ENCODE data around the gene SFR1. TPM values are rescaled to one million over a fixed set of nuclear protein-coding genes. Genes with fewer than 3 reads are reported as not detected.
"Not testable (repeated sequence)": the region's sequence is repeated elsewhere in the genome, so short reads cannot be mapped to it uniquely, and the experiment has no call there.

The SFR1 gene
- total and polyA plus RNA-seq, 2 experiments from 2014 or later = 8.7 to 10.0 TPM

DNA sequence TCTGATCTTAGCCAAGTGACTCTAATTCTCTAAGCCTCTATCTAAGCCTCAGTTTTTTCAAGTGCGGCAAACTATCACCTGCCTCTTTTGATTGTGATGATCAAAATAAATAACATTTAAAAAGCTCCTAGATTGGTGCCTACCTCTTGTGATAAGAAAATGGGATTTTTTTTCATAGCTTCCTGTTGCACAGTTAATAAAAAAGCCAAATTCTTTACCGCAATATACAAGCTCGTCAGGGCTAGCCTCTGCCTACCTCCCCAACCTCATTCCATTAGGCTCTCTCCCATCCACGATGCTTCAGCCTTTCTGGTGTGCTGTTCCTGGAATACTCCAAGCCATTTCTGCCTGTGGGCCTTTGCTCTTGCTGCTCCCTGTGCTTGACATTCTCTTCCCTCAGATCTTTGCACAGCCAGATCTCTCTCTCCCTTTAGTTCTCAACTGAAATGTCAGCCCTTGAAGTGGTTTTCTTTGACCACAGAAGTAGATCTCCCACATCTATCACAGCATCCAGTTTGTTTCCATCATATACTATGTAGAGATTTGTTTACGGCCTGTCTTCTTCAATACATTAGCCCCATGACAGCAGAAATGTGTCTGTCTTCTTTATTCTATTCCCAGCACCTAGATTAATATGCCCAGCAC, 48.8 kb downstream of the SFR1 start:
- TF ChIP-seq, protein P1, sequence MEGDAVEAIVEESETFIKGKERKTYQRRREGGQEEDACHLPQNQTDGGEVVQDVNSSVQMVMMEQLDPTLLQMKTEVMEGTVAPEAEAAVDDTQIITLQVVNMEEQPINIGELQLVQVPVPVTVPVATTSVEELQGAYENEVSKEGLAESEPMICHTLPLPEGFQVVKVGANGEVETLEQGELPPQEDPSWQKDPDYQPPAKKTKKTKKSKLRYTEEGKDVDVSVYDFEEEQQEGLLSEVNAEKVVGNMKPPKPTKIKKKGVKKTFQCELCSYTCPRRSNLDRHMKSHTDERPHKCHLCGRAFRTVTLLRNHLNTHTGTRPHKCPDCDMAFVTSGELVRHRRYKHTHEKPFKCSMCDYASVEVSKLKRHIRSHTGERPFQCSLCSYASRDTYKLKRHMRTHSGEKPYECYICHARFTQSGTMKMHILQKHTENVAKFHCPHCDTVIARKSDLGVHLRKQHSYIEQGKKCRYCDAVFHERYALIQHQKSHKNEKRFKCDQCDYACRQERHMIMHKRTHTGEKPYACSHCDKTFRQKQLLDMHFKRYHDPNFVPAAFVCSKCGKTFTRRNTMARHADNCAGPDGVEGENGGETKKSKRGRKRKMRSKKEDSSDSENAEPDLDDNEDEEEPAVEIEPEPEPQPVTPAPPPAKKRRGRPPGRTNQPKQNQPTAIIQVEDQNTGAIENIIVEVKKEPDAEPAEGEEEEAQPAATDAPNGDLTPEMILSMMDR (IDR thresholded peaks at IDR 0.05; ENCODE audit: low read depth, low read length) = no peak

DNA sequence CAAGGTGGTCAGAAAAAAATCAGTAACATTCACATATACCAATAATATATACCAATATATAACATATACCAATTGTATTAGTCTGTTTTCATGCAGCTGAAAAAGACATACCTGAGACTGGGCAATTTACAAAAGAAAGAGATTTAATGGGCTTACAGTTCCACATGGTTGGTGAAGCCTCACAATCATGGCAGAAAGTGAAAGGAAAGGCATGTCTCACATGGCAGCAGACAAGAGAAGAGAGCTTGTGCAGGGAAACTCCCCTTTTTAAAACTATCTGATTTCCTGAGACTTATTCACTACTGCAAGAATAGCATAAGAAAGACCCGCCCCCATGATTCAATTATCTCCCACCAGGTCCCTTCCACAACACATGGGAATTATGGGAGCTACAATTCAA, 52.2 kb downstream of the SFR1 start:
- H3K9me3 ChIP-seq (ENCODE audit: low read depth); H3K36me3 ChIP-seq; H3K27me3 ChIP-seq; H3K27ac ChIP-seq; DNase-seq (ENCODE audit: low read depth in 1 of 2, low spot score in 1 of 2); H3K4me3 ChIP-seq; H3K4me1 ChIP-seq (ENCODE audit: low read depth): not testable (repeated sequence)

More for the DNA sequence above, 48.8 kb downstream of the SFR1 start:
- no peaks in the 10 kb centered on the region for H3K27me3 ChIP-seq
- no peak for DNase-seq (ENCODE audit: low read depth in 1 of 2, low spot score in 1 of 2)
- no peaks in the 10 kb centered on the region for H3K9me3 ChIP-seq (ENCODE audit: low read depth)
- no peak overlapping the region for H3K27ac ChIP-seq
- H3K4me1 ChIP-seq (ENCODE audit: low read depth) = no peaks in the 10 kb centered on the region
- H3K4me3 ChIP-seq = no peak overlapping the region
- H3K36me3 ChIP-seq = no peaks in the 10 kb centered on the region

Other genes with a start within 250 kb of the SFR1 start
- gene STN1, start 204.0 kb upstream of the SFR1 start, total RNA-seq = 39.5 and 44.7 TPM in 2 replicates
- 43.5 and 73.0 TPM in 2 replicates for gene STN1, start 204.0 kb upstream of the SFR1 start, polyA plus RNA-seq
- gene SLK, start 155.0 kb upstream of the SFR1 start, total RNA-seq = 34.8 and 43.8 TPM in 2 replicates
- gene SLK, start 155.0 kb upstream of the SFR1 start, polyA plus RNA-seq = 24.1 and 35.2 TPM in 2 replicates
- gene COL17A1, start 36.3 kb upstream of the SFR1 start, total RNA-seq = not detected in 2 replicates
- 0.18 TPM in 1 of 2 replicates, not detected in the other for gene COL17A1, start 36.3 kb upstream of the SFR1 start, polyA plus RNA-seq
- 0.36 and 2.0 TPM in 2 replicates for gene CFAP43, start 110.2 kb downstream of the SFR1 start, total RNA-seq
- 0.67 and 1.9 TPM in 2 replicates for gene CFAP43, start 110.2 kb downstream of the SFR1 start, polyA plus RNA-seq
- 80.5 and 111 TPM in 2 replicates for gene GSTO1, start 132.7 kb downstream of the SFR1 start, total RNA-seq
- gene GSTO1, start 132.7 kb downstream of the SFR1 start, polyA plus RNA-seq = 245 and 260 TPM in 2 replicates
- gene GSTO2, start 147.0 kb downstream of the SFR1 start, total RNA-seq = 1.7 and 2.2 TPM in 2 replicates
- 3.0 and 5.1 TPM in 2 replicates for gene GSTO2, start 147.0 kb downstream of the SFR1 start, polyA plus RNA-seq
- gene ITPRIP, start 216.3 kb downstream of the SFR1 start, total RNA-seq = 12.7 and 19.0 TPM in 2 replicates
- 20.1 and 23.3 TPM in 2 replicates for gene ITPRIP, start 216.3 kb downstream of the SFR1 start, polyA plus RNA-seq
- gene CFAP58, start 231.7 kb downstream of the SFR1 start, total RNA-seq = 0.99 and 1.9 TPM in 2 replicates
- gene CFAP58, start 231.7 kb downstream of the SFR1 start, polyA plus RNA-seq = 1.1 and 1.4 TPM in 2 replicates

Data from cardiac muscle cell (in vitro differentiated cells and primary cell).